Colon (tissue), 2 donors: ENCODE data around the gene RPEL1.
"Not testable (repeated sequence)": the region's sequence is repeated elsewhere in the genome, so short reads cannot be mapped to it uniquely, and the experiment has no call there.

Source experiments
- FAIRE-seq: peaks from 2 replicates; lab custom pipeline; 2012; peaks lifted over from hg19 to GRCh38; lab: Jason Lieb, UNC
- donor health status: control.
- donor health status: control.

Gene RPEL1

GRCh38 chr10:103245587-103245986 lies at the start of gene RPEL1:
RPEL1 (plus strand) TSS chr10:103245887; CDS start chr10:103245997, 110 bp downstream.
- not testable (repeated sequence) for FAIRE-seq

GRCh38 chr10:103196516-103196915 lies 49.2 kb upstream of the RPEL1 start:
- no peak for FAIRE-seq

GRCh38 chr10:103197174-103197573 lies 48.5 kb upstream of the RPEL1 start:
- FAIRE-seq = no peak

GRCh38 chr10:103197903-103198302 lies 47.8 kb upstream of the RPEL1 start:
- FAIRE-seq = no peak

GRCh38 chr10:103198648-103199047 lies 47.0 kb upstream of the RPEL1 start:
- FAIRE-seq = no peak

- FAIRE-seq = no peak
Observed at GRCh38 chr10:103199488-103199887, 46.2 kb upstream of the RPEL1 start.

- no peak for FAIRE-seq
Observed at GRCh38 chr10:103202319-103202718, 43.4 kb upstream of the RPEL1 start.

- FAIRE-seq = no peak
Observed at GRCh38 chr10:103203466-103203865, 42.2 kb upstream of the RPEL1 start.

- no peak for FAIRE-seq
Observed at GRCh38 chr10:103204353-103205255, 41.1 kb upstream of the RPEL1 start.

GRCh38 chr10:103205401-103205800 lies 40.3 kb upstream of the RPEL1 start:
- FAIRE-seq = not testable (repeated sequence)

- FAIRE-seq = not testable (repeated sequence)
Observed at GRCh38 chr10:103206715-103207114, 39.0 kb upstream of the RPEL1 start.

GRCh38 chr10:103207141-103207540 lies 38.5 kb upstream of the RPEL1 start:
- no peak for FAIRE-seq

- not testable (repeated sequence) for FAIRE-seq
Observed at GRCh38 chr10:103207643-103208042, 38.0 kb upstream of the RPEL1 start.

GRCh38 chr10:103210262-103210661 lies 35.4 kb upstream of the RPEL1 start:
- FAIRE-seq = not testable (repeated sequence)

- no peak for FAIRE-seq
Observed at GRCh38 chr10:103215601-103216000, 30.1 kb upstream of the RPEL1 start.

- FAIRE-seq = not testable (repeated sequence)
Observed at GRCh38 chr10:103216362-103216761, 29.3 kb upstream of the RPEL1 start.

- no peak for FAIRE-seq
Observed at GRCh38 chr10:103224133-103224532, 21.6 kb upstream of the RPEL1 start.

GRCh38 chr10:103224721-103225120 lies 21.0 kb upstream of the RPEL1 start:
- FAIRE-seq = not testable (repeated sequence)

GRCh38 chr10:103225939-103226338 lies 19.7 kb upstream of the RPEL1 start:
- FAIRE-seq = no peak

- no peak for FAIRE-seq
Observed at GRCh38 chr10:103227416-103227815, 18.3 kb upstream of the RPEL1 start.

GRCh38 chr10:103231047-103231551 lies 14.6 kb upstream of the RPEL1 start:
- FAIRE-seq = no peak

- no peak for FAIRE-seq
Observed at GRCh38 chr10:103232131-103232673, 13.5 kb upstream of the RPEL1 start.

- FAIRE-seq = no peak
Observed at GRCh38 chr10:103232772-103233488, 12.8 kb upstream of the RPEL1 start.
